Measurements from ENCODE around the gene RAB33A.

The RAB33A gene

GRCh38 chrX:130139474-130140201 is 32.1 kb upstream of the RAB33A start:
- no peak overlapping the region for H3K4me3 ChIP-seq (ENCODE audit: low read depth, low read length)
- ChIA-PET CTCF (interaction anchor here (0.7 to 1.7 kb wide), 2 partner anchors 55 to 60 kb away, joined by 3 read pairs; no protein-coding TSS in a partner anchor), POLR2A (no interaction called here)
- no peaks in the 10 kb centered on the region for H3K9me3 ChIP-seq (ENCODE audit: control insufficient read depth, insufficient read depth, low read depth, low read length)
- H3K27ac ChIP-seq (ENCODE audit: extremely low read depth, low read depth, low read length), result no peak overlapping the region
- no peak for TF ChIP-seq ZNF544 (tag by site-specific recombination; IDR thresholded peaks at IDR 0.05)
- no peak for TF ChIP-seq ZBTB6 (tag by site-specific recombination; IDR thresholded peaks at IDR 0.05)
- TF ChIP-seq KLF1 (tag by site-specific recombination; IDR thresholded peaks at IDR 0.05), result no peak
- no peak for TF ChIP-seq MZF1 (tag by site-specific recombination; IDR thresholded peaks at IDR 0.05; ENCODE audit: borderline replicate concordance)
- TF ChIP-seq ZNF302 (tag by site-specific recombination; IDR thresholded peaks at IDR 0.05; ENCODE audit: low read depth), result no peak
- no peak for TF ChIP-seq ZNF248 (tag by site-specific recombination; IDR thresholded peaks at IDR 0.05)
- TF ChIP-seq ZNF777 (tag by site-specific recombination; IDR thresholded peaks at IDR 0.05; ENCODE audit: borderline replicate concordance), result no peak
- TF ChIP-seq, protein P1, sequence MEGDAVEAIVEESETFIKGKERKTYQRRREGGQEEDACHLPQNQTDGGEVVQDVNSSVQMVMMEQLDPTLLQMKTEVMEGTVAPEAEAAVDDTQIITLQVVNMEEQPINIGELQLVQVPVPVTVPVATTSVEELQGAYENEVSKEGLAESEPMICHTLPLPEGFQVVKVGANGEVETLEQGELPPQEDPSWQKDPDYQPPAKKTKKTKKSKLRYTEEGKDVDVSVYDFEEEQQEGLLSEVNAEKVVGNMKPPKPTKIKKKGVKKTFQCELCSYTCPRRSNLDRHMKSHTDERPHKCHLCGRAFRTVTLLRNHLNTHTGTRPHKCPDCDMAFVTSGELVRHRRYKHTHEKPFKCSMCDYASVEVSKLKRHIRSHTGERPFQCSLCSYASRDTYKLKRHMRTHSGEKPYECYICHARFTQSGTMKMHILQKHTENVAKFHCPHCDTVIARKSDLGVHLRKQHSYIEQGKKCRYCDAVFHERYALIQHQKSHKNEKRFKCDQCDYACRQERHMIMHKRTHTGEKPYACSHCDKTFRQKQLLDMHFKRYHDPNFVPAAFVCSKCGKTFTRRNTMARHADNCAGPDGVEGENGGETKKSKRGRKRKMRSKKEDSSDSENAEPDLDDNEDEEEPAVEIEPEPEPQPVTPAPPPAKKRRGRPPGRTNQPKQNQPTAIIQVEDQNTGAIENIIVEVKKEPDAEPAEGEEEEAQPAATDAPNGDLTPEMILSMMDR (tag by site-specific recombination; IDR thresholded peaks at IDR 0.05), result no peak
- peaks cover 0 to 74% of the 10 kb centered on the region in 2 experiments; a peak in 2 of 3 replicates for H3K36me3 ChIP-seq (ENCODE audit: control insufficient read depth in 2 of 2, insufficient read depth in 1 of 2, low read length in 2 of 2)
- no peaks in the 10 kb centered on the region for H3K4me1 ChIP-seq (ENCODE audit: control insufficient read depth, insufficient read depth, low read length)

DNA sequence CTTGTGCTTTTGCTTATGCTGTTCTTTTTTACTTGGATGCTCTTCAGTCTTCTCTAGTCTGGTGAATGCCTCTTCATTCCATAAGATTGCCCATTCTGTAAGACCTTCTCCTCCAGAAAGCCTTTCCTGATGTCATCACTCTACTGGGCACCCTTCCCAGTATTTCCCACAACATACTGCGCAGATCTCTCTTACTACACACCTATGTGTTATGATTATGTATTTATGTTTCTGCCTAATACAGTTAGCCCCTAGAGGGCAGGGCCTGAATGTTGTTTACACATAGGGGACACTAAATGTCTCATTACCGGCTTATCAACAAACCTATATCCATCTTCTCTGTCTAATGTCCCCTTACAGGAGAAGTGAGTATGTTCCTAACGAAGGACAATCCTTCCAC is 27.3 kb upstream of the RAB33A start:
- H3K27ac ChIP-seq (ENCODE audit: extremely low read depth, low read depth, low read length), result no peak overlapping the region
- no peak overlapping the region for H3K4me3 ChIP-seq (ENCODE audit: low read depth, low read length)
- POLR2A ChIA-PET, result interaction anchor here (1.6 kb wide), 1 partner anchor 21 kb away, joined by 4 read pairs; the partner anchor contains the start of gene AIFM1
- TF ChIP-seq ZNF423 (tag by site-specific recombination; IDR thresholded peaks at IDR 0.05), result no peak
- TF ChIP-seq ZNF2 (tag by site-specific recombination; IDR thresholded peaks at IDR 0.05), result no peak
- no peak for TF ChIP-seq ZNF596 (tag by site-specific recombination; IDR thresholded peaks at IDR 0.05)
- no peak for TF ChIP-seq ZSCAN23 (tag by site-specific recombination; IDR thresholded peaks at IDR 0.05)
- no peak for TF ChIP-seq ZNF140 (tag by site-specific recombination; IDR thresholded peaks at IDR 0.05)
- no peak for TF ChIP-seq ZNF548 (tag by site-specific recombination; IDR thresholded peaks at IDR 0.05)
- TF ChIP-seq ZNF692 (tag by site-specific recombination; IDR thresholded peaks at IDR 0.05), result no peak
- no peak for TF ChIP-seq ZNF292 (tag by site-specific recombination; IDR thresholded peaks at IDR 0.05; ENCODE audit: borderline replicate concordance, low read depth)
- CTCF ChIA-PET, result interaction anchor here (1.1 kb wide), 1 partner anchor 24 kb away, joined by 4 read pairs; no protein-coding TSS in a partner anchor
- peaks cover 3 to 76% of the 10 kb centered on the region in 2 experiments; a peak in 2 of 3 replicates for H3K36me3 ChIP-seq (ENCODE audit: control insufficient read depth in 2 of 2, insufficient read depth in 1 of 2, low read length in 2 of 2)
- no peaks in the 10 kb centered on the region for H3K9me3 ChIP-seq (ENCODE audit: control insufficient read depth, insufficient read depth, low read depth, low read length)
- no peaks in the 10 kb centered on the region for H3K4me1 ChIP-seq (ENCODE audit: control insufficient read depth, insufficient read depth, low read length)

DNA sequence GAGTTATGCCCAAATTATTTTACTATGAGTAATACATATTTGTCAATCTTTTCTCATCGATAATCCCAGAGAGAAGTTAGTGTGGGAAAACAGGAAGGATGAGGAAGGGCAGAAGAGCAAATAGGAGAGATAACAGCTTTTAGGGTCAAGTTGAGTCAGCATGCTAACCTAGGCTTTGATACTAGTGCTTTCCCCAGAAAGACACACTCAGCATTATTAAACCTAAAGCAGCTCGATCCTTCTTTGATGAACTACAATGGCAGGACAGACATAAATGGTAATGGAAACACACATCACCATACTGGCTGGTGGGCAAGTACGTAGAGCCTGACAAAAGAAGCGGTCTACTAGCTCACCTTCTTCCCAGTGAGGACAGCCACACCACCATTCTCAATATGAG is 26.6 kb upstream of the RAB33A start:
- ChIA-PET POLR2A (interaction anchor here (0.6 to 1.6 kb wide), 2 partner anchors 20 to 48 kb away, joined by 4 to 7 read pairs; partner anchors contain the start of gene AIFM1), CTCF (interaction anchor here (1.1 kb wide), 1 partner anchor 40 kb away, joined by 4 read pairs; no protein-coding TSS in a partner anchor)
- no peak overlapping the region for H3K4me3 ChIP-seq (ENCODE audit: low read depth, low read length)
- H3K27ac ChIP-seq (ENCODE audit: extremely low read depth, low read depth, low read length), result no peak overlapping the region
- H3K4me1 ChIP-seq (ENCODE audit: control insufficient read depth, insufficient read depth, low read length), result no peaks in the 10 kb centered on the region
- no peaks in the 10 kb centered on the region for H3K9me3 ChIP-seq (ENCODE audit: control insufficient read depth, insufficient read depth, low read depth, low read length)
- peaks cover 3 to 70% of the 10 kb centered on the region in 2 experiments; a peak in 2 of 3 replicates for H3K36me3 ChIP-seq (ENCODE audit: control insufficient read depth in 2 of 2, insufficient read depth in 1 of 2, low read length in 2 of 2)
- no peak for TF ChIP-seq ZNF18 (tag by site-specific recombination; IDR thresholded peaks at IDR 0.05)
- no peak for TF ChIP-seq ZBTB1 (tag by site-specific recombination; IDR thresholded peaks at IDR 0.05)
- no peak for TF ChIP-seq GLI2 (tag by site-specific recombination; IDR thresholded peaks at IDR 0.05; ENCODE audit: borderline replicate concordance, low read depth)
- TF ChIP-seq, protein P2, sequence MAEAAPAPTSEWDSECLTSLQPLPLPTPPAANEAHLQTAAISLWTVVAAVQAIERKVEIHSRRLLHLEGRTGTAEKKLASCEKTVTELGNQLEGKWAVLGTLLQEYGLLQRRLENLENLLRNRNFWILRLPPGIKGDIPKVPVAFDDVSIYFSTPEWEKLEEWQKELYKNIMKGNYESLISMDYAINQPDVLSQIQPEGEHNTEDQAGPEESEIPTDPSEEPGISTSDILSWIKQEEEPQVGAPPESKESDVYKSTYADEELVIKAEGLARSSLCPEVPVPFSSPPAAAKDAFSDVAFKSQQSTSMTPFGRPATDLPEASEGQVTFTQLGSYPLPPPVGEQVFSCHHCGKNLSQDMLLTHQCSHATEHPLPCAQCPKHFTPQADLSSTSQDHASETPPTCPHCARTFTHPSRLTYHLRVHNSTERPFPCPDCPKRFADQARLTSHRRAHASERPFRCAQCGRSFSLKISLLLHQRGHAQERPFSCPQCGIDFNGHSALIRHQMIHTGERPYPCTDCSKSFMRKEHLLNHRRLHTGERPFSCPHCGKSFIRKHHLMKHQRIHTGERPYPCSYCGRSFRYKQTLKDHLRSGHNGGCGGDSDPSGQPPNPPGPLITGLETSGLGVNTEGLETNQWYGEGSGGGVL (tag by site-specific recombination; IDR thresholded peaks at IDR 0.05), result no peak
- TF ChIP-seq ZNF560 (tag by site-specific recombination; IDR thresholded peaks at IDR 0.05; ENCODE audit: borderline replicate concordance), result no peak
- TF ChIP-seq SP7 (tag by site-specific recombination; IDR thresholded peaks at IDR 0.05), result no peak
- TF ChIP-seq ZNF174 (tag by site-specific recombination; IDR thresholded peaks at IDR 0.05), result no peak
- TF ChIP-seq ZNF701 (tag by site-specific recombination; IDR thresholded peaks at IDR 0.05), result no peak
